Neural cell (in vitro differentiated cells): ENCODE measurements around the gene RAD51B. TPM values are rescaled to one million over a fixed set of nuclear protein-coding genes. Genes with fewer than 3 reads are reported as not detected.

ENCODE experiments used
- H2AFZ ChIP-seq: fragments of 200-600, 300-800 bp; sonication (generic), shearing (Covaris generic); 2 replicates; pipeline ENCODE4 v1.6.0; 2014; ENCODE audit warnings: low read depth, mild to moderate bottlenecking, antibody characterized with exemption, low read length, moderate library complexity
- H3F3A ChIP-seq: fragments of 200-600 bp; shearing (Covaris generic); 2 replicates; pipeline ENCODE4 v1.6.1; 2016; ENCODE audit warnings: mild to moderate bottlenecking, moderate library complexity, mixed read lengths, antibody characterized with exemption, low read length; ENCODE audit not compliant: insufficient read depth, poor library complexity, severe bottlenecking
- H3K27ac ChIP-seq: fragments of 200-600, 300-800 bp; sonication (generic), shearing (Covaris generic); 2 replicates; pipeline ENCODE4 v1.5.1; 2014; ENCODE audit warnings: mild to moderate bottlenecking, low read length, moderate library complexity
- H3K27me3 ChIP-seq: fragments of 300-800, 200-600 bp; sonication (generic), shearing (Covaris generic); 2 replicates; pipeline ENCODE4 v1.6.0; 2014; ENCODE audit warnings: mild to moderate bottlenecking, low read depth, low read length, moderate library complexity; ENCODE audit not compliant: insufficient read depth
- H3K36me3 ChIP-seq: fragments of 300-800, 200-600 bp; sonication (generic), shearing (Covaris generic); 2 replicates; pipeline ENCODE4 v1.5.1; 2014; ENCODE audit warnings: mild to moderate bottlenecking, antibody characterized with exemption, low read length, moderate library complexity; ENCODE audit not compliant: insufficient read depth
- H3K4me2 ChIP-seq: fragments of 300-800, 200-600 bp; sonication (generic), shearing (Covaris generic); 2 replicates; pipeline ENCODE4 v1.6.0; 2014; ENCODE audit warnings: mild to moderate bottlenecking, low read length
- H3K4me3 ChIP-seq: fragments of 300-800, 200-600 bp; sonication (generic), shearing (Covaris generic); 2 replicates; pipeline ENCODE4 v1.5.1; 2014; ENCODE audit warnings: mild to moderate bottlenecking, low read length, moderate library complexity
- H3K79me2 ChIP-seq: fragments of 200-600 bp; shearing (Covaris generic); replicated peaks from 2 replicates; pipeline ENCODE4 v1.6.0; 2014; ENCODE audit warnings: mild to moderate bottlenecking, low read length, moderate library complexity; ENCODE audit not compliant: insufficient read depth
- H3K9ac ChIP-seq: fragments of 300-800, 200-600 bp; sonication (generic), shearing (Covaris generic); 2 replicates; pipeline ENCODE4 v1.6.1; 2016; ENCODE audit warnings: mild to moderate bottlenecking, low read length, mixed read lengths
- H3K9me2 ChIP-seq: fragments of 200-600 bp; shearing (Covaris generic); 2 replicates; pipeline ENCODE4 v1.6.1; 2016; ENCODE audit warnings: mild to moderate bottlenecking, low read length, mixed read lengths; ENCODE audit not compliant: insufficient read depth
- H3K9me3 ChIP-seq: fragments of 200-600, 300-800 bp; sonication (generic), shearing (Covaris generic); 2 replicates; pipeline ENCODE4 v1.6.1; 2016; ENCODE audit warnings: mild to moderate bottlenecking, mixed run types, low read length, moderate library complexity, mixed read lengths
- H4K20me1 ChIP-seq: fragments of 200-600 bp; shearing (Covaris generic); 2 replicates; pipeline ENCODE4 v1.6.1; 2016; ENCODE audit warnings: mild to moderate bottlenecking, mixed run types; ENCODE audit not compliant: insufficient read depth
- CTCF ChIP-seq: fragments of 450-650 bp; IDR thresholded peaks from 2 replicates; pipeline ENCODE4 v1.5.1; 2014; ENCODE audit warnings: antibody characterized with exemption, mild to moderate bottlenecking, moderate library complexity; ENCODE audit not compliant: poor library complexity, severe bottlenecking
- EP300 ChIP-seq: fragments of 450-650 bp; conservative IDR thresholded peaks from 2 replicates; pipeline ENCODE4 v1.6.1; 2014; ENCODE audit warnings: antibody characterized with exemption, mild to moderate bottlenecking, moderate library complexity; ENCODE audit not compliant: poor library complexity, severe bottlenecking
- EZH2 ChIP-seq: fragments of 200-600, 300-800 bp; shearing (Covaris generic), sonication (generic); IDR thresholded peaks from 2 replicates; pipeline ENCODE4 v1.6.1; 2014; ENCODE audit warnings: antibody characterized with exemption, low read length, borderline replicate concordance, mild to moderate bottlenecking; ENCODE audit not compliant: insufficient read depth, poor library complexity, severe bottlenecking
- MXI1 ChIP-seq: fragments of 450-650 bp; conservative IDR thresholded peaks from 2 replicates; pipeline ENCODE4 v1.6.1; 2014; ENCODE audit warnings: antibody characterized with exemption, mild to moderate bottlenecking; ENCODE audit not compliant: poor library complexity, severe bottlenecking
- POLR2AphosphoS5 ChIP-seq: IDR thresholded peaks from 2 replicates; pipeline ENCODE4 v1.6.1; 2012
- RAD21 ChIP-seq: fragments of 450-650 bp; conservative IDR thresholded peaks from 2 replicates; pipeline ENCODE4 v1.6.1; 2014; ENCODE audit warnings: antibody characterized with exemption, mild to moderate bottlenecking, moderate library complexity
- REST ChIP-seq: IDR thresholded peaks from 2 replicates; pipeline ENCODE4 v1.6.1; 2012; ENCODE audit warnings: borderline replicate concordance
- SMC3 ChIP-seq: fragments of 450-650 bp; conservative IDR thresholded peaks from 2 replicates; pipeline ENCODE4 v1.6.1; 2014; ENCODE audit warnings: antibody characterized with exemption, mild to moderate bottlenecking, moderate library complexity; ENCODE audit not compliant: poor library complexity
- TAF1 ChIP-seq: IDR thresholded peaks from 2 replicates; pipeline ENCODE4 v1.6.1; 2012; ENCODE audit warnings: low read depth
- polyA plus RNA-seq: library from polyadenylated mRNA; depleted of rRNA; stranded (reverse); fragments of >200 nt; gene quantifications from 2 replicates; pipeline ENCODE4 v1.2.3, GENCODE V29; 2014

The RAD51B gene
- polyA plus RNA-seq, 1 donor from 2014 or later: 3.1 TPM

- Histone ChIP-seq H3K79me2 (no peaks in the 10 kb centered on the region), H3K36me3 (no peaks in the 10 kb centered on the region), H3K9me2 (no peaks in the 10 kb centered on the region), H3F3A (no peaks in the 10 kb centered on the region), H3K4me2 (no peak overlapping the region), H3K4me3 (no peak overlapping the region), H2AFZ (no peak overlapping the region), H3K27ac (no peak overlapping the region), H3K9ac (no peak overlapping the region), H3K27me3 (no peaks in the 10 kb centered on the region), H3K9me3 (no peaks in the 10 kb centered on the region), H4K20me1 (no peaks in the 10 kb centered on the region)
- no peak for TF ChIP-seq POLR2AphosphoS5
- no peak for TF ChIP-seq EP300
- no peak for TF ChIP-seq EZH2
- no peak for TF ChIP-seq SMC3
- TF ChIP-seq CTCF: no peak
- no peak for TF ChIP-seq REST
- no peak for TF ChIP-seq RAD21
- no peak for TF ChIP-seq TAF1
- TF ChIP-seq MXI1: no peak
Observed at GRCh38 chr14:68234101-68234905, 414.7 kb downstream of the RAD51B start.

- H3K27me3 ChIP-seq: no peaks in the 10 kb centered on the region
- H3K4me2 ChIP-seq: no peak overlapping the region
- no peaks in the 10 kb centered on the region for H4K20me1 ChIP-seq
- no peaks in the 10 kb centered on the region for H3K36me3 ChIP-seq
- TF ChIP-seq MXI1 (no peak), EP300 (no peak), POLR2AphosphoS5 (no peak), EZH2 (no peak), SMC3 (no peak), TAF1 (no peak), RAD21 (no peak), CTCF (no peak), REST (no peak)
- no peaks in the 10 kb centered on the region for H3K9me3 ChIP-seq
- H3K27ac ChIP-seq: no peak overlapping the region
- H3K9ac ChIP-seq: no peak overlapping the region
- H2AFZ ChIP-seq: no peak overlapping the region
- H3K4me3 ChIP-seq: no peak overlapping the region
- H3K9me2 ChIP-seq: no peaks in the 10 kb centered on the region
- no peaks in the 10 kb centered on the region for H3K79me2 ChIP-seq
- no peaks in the 10 kb centered on the region for H3F3A ChIP-seq
Observed at GRCh38 chr14:68235011-68235410, 415.4 kb downstream of the RAD51B start.
